Astrocyte of the cerebellum (primary cell): Measurements from ENCODE around the gene PRPF40A.

Experiments
- DNase-seq: peaks from one replicate; pipeline ENCODE4 v3.0.0-alpha.2; 2011; ENCODE audit warnings: low read depth
- H3K4me3 ChIP-seq: 2 replicates; pipeline ENCODE4 v1.5.1; 2011; ENCODE audit warnings: mild to moderate bottlenecking, low read depth, low read length, moderate library complexity
- in situ Hi-C: cut with HindIII; loops from 2 replicates; pipeline ENCODE4 v1.10.0; 2017; ENCODE audit warnings: low sequenced_read_pairs
- TF ChIP-seq, protein P1 (sequence below): IDR thresholded peaks from 2 replicates; pipeline ENCODE4 v1.5.1; 2012; ENCODE audit warnings: low read length, low read depth, moderate library complexity, mild to moderate bottlenecking; ENCODE audit errors: missing control alignments

PRPF40A gene

GRCh38 chr2:152676461-152676860, 40.8 kb downstream of the PRPF40A start:
- DNase-seq: no peak
- H3K4me3 ChIP-seq: no peak overlapping the region
- in situ Hi-C loops: no loop called here
- TF ChIP-seq, protein P1, sequence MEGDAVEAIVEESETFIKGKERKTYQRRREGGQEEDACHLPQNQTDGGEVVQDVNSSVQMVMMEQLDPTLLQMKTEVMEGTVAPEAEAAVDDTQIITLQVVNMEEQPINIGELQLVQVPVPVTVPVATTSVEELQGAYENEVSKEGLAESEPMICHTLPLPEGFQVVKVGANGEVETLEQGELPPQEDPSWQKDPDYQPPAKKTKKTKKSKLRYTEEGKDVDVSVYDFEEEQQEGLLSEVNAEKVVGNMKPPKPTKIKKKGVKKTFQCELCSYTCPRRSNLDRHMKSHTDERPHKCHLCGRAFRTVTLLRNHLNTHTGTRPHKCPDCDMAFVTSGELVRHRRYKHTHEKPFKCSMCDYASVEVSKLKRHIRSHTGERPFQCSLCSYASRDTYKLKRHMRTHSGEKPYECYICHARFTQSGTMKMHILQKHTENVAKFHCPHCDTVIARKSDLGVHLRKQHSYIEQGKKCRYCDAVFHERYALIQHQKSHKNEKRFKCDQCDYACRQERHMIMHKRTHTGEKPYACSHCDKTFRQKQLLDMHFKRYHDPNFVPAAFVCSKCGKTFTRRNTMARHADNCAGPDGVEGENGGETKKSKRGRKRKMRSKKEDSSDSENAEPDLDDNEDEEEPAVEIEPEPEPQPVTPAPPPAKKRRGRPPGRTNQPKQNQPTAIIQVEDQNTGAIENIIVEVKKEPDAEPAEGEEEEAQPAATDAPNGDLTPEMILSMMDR: no peak

- in situ Hi-C loops: no loop called here
- H3K4me3 ChIP-seq: no peak overlapping the region
- TF ChIP-seq, protein P1: no peak
- DNase-seq: no peak
Observed at GRCh38 chr2:152674334-152674733, 42.9 kb downstream of the PRPF40A start.

DNA sequence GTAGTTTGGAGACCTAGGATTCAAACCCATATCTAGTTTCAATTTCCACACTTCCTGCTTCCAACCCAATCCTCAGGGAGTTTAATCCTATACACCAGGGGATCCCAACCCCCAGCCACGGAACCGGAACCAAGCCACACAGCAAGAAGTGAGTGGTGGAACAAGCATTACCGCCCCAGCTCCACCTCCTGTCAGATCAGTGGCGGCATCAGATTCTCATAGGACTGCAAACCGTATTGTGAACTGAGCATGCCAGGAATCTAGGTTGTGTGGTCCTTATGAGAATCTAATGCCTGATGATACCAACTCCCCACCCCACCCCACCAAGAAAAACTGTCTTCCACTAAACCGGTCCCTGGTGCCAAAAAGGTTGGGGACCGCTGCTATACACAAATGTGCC, 52.5 kb downstream of the PRPF40A start:
- no peak overlapping the region for H3K4me3 ChIP-seq
- no peak for DNase-seq
- in situ Hi-C loops: no loop called here
- TF ChIP-seq, protein P1: no peak

DNA sequence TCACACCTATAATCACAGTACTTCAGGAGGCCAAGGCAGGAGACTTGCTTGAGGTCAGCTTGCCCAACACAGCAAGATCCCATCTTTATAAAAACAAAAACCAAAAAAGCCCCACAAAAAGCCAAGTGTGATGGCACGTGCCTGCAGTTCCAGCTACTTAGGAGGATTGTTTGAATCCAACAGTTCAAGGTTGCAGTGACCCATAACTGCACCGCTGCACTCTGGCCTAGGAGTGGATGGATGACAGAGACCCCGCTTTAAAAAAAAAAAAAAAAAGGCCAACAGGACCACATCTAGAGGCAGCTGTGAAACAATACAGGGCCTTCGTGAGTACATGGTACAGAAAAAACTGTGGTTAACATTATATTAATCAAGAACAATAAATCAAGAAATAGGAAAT, 56.2 kb downstream of the PRPF40A start:
- no peak overlapping the region for H3K4me3 ChIP-seq
- in situ Hi-C loops: no loop called here
- no peak for DNase-seq
- TF ChIP-seq, protein P1: no peak

DNA sequence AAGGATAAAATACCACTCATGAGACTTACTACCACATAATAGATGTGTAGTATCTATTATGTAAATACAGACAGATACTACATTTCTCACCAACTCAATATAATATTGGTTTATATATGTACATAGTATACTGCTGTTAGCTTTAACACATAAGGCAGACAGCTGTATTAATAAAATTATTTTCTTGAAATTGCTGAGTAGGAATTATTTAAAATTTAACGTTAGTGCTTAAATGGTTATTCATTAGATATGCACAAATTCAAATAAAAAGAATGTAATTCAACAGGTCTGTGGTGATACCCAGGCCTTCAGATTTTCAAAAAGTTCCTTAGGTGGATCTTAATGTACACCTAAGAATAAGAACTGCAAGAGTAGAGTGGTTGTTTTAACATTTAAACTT, 59.0 kb downstream of the PRPF40A start:
- in situ Hi-C loops: no loop called here
- no peak for DNase-seq
- TF ChIP-seq, protein P1: no peak

GRCh38 chr2:152657043-152657442, 60.2 kb downstream of the PRPF40A start:
- in situ Hi-C loops: no loop called here
- no peak for DNase-seq
- no peak overlapping the region for H3K4me3 ChIP-seq
- TF ChIP-seq, protein P1: no peak

More for the DNA sequence above, 59.0 kb downstream of the PRPF40A start:
- no peak overlapping the region for H3K4me3 ChIP-seq

- DNase-seq: no peak
- H3K4me3 ChIP-seq: no peak overlapping the region
- in situ Hi-C loops: no loop called here
- TF ChIP-seq, protein P1: no peak
Observed at GRCh38 chr2:152655880-152656279, 61.4 kb downstream of the PRPF40A start.
